Osteoblast (primary cell): ENCODE results near the gene RHBG. TPM values are rescaled to one million over a fixed set of nuclear protein-coding genes. Genes with fewer than 3 reads are reported as not detected.

Experiments used
- DNase-seq: peaks from one replicate; pipeline ENCODE4 v3.0.0; 2011; ENCODE audit warnings: low spot score, mixed read lengths; ENCODE audit not compliant: insufficient read length; ENCODE audit errors: missing footprints
- H2AFZ ChIP-seq: 2 replicates; pipeline ENCODE4 v1.6.0; 2011; ENCODE audit warnings: mild to moderate bottlenecking, low read length
- H3K27ac ChIP-seq: 2 replicates; pipeline ENCODE4 v1.5.1; 2011; ENCODE audit warnings: mild to moderate bottlenecking, low read depth, low read length, moderate library complexity
- H3K27me3 ChIP-seq: 2 replicates; pipeline ENCODE4 v1.6.0; 2012; ENCODE audit warnings: mild to moderate bottlenecking, control low read depth, inconsistent platforms, low read length, moderate library complexity; ENCODE audit not compliant: insufficient read depth
- H3K36me3 ChIP-seq: 2 replicates; pipeline ENCODE4 v1.5.1; 2011; ENCODE audit warnings: mild to moderate bottlenecking, low read length, control low read depth, moderate library complexity; ENCODE audit not compliant: insufficient read depth
- H3K4me1 ChIP-seq: 2 replicates; pipeline ENCODE4 v1.5.1; 2011; ENCODE audit warnings: mild to moderate bottlenecking, low read length, control low read depth, moderate library complexity; ENCODE audit not compliant: insufficient read depth
- H3K4me2 ChIP-seq: 2 replicates; pipeline ENCODE4 v1.6.0; 2011; ENCODE audit warnings: mild to moderate bottlenecking, low read length; ENCODE audit not compliant: insufficient read depth
- H3K4me3 ChIP-seq: fragments of 200-600 bp; sonication (generic); 3 replicates; pipeline ENCODE4 v1.5.1; 2012; ENCODE audit warnings: mild to moderate bottlenecking, low read length, inconsistent platforms; ENCODE audit not compliant: insufficient read depth
- H3K79me2 ChIP-seq: 2 replicates; pipeline ENCODE4 v1.6.0; 2012; ENCODE audit warnings: mild to moderate bottlenecking, low read length, control low read depth, inconsistent platforms; ENCODE audit not compliant: insufficient read depth
- H3K9me3 ChIP-seq: 2 replicates; pipeline ENCODE4 v1.5.1; 2011; ENCODE audit warnings: low read depth, low read length, control low read depth
- H4K20me1 ChIP-seq: 2 replicates; pipeline ENCODE4 v1.6.0; 2012; ENCODE audit warnings: mild to moderate bottlenecking, low read length, control low read depth; ENCODE audit not compliant: insufficient read depth
- total RNA-seq: library from RNA; depleted of rRNA; stranded (reverse); fragments of >200 nt; gene quantifications from 2 replicates; pipeline ENCODE4 v1.2.3, GENCODE V29; 2012
- TF ChIP-seq, protein P1 (sequence below): IDR thresholded peaks from 2 replicates; pipeline ENCODE4 v1.5.1; 2011; ENCODE audit warnings: mild to moderate bottlenecking, low read depth, low read length, moderate library complexity; ENCODE audit errors: extremely low read depth

Gene RHBG
- total RNA-seq, 1 donor = not detected

DNA sequence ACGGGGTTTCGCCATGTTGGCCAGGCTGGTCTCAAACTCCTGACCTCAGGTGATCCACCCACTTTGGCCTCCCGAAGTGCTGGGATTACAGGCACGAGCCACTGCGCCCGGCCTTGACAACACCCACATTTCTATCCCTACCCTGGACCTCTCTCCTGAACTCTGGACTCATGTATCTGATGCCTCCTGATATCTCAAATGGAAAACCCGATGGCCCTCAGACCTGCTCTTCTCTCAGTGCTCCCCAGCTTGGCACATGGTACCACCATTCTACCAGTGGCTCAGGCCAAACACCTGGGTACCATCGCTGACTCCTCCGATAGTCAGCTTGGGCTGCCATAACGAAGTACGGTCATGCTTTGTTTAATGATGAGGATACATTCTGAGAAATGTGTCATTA lies 8.5 kb upstream of the RHBG start:
- TF ChIP-seq, protein P1, sequence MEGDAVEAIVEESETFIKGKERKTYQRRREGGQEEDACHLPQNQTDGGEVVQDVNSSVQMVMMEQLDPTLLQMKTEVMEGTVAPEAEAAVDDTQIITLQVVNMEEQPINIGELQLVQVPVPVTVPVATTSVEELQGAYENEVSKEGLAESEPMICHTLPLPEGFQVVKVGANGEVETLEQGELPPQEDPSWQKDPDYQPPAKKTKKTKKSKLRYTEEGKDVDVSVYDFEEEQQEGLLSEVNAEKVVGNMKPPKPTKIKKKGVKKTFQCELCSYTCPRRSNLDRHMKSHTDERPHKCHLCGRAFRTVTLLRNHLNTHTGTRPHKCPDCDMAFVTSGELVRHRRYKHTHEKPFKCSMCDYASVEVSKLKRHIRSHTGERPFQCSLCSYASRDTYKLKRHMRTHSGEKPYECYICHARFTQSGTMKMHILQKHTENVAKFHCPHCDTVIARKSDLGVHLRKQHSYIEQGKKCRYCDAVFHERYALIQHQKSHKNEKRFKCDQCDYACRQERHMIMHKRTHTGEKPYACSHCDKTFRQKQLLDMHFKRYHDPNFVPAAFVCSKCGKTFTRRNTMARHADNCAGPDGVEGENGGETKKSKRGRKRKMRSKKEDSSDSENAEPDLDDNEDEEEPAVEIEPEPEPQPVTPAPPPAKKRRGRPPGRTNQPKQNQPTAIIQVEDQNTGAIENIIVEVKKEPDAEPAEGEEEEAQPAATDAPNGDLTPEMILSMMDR = no peak
- H3K4me1 ChIP-seq = no peaks in the 10 kb centered on the region
- no peak overlapping the region for H3K4me3 ChIP-seq
- H3K27me3 ChIP-seq = peaks cover 31% of the 10 kb centered on the region
- no peak overlapping the region for H2AFZ ChIP-seq
- H3K36me3 ChIP-seq = no peaks in the 10 kb centered on the region
- H4K20me1 ChIP-seq = no peaks in the 10 kb centered on the region
- no peak overlapping the region for H3K4me2 ChIP-seq
- H3K9me3 ChIP-seq = no peaks in the 10 kb centered on the region
- no peaks in the 10 kb centered on the region for H3K79me2 ChIP-seq
- DNase-seq = no peak
- no peak overlapping the region for H3K27ac ChIP-seq

DNA sequence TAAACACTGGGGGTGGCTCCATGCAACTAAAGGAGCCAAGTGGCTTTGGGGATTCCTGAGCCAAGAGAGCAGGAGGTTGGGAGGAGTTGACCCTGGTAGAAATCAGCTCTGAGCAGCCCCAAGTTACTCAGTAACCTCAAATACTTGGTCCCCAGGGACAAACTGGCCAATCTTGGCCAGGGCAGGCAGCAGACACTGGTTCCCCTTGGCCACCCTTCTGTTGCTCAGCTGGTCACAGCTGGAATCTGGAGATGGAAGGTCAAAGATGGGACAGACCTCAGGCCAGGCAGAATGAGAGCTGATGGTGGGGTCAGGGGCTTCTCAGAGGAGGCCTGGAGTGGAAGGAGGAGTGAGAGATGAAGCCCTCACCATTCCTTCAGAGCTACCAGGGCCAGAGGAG lies 3.3 kb upstream of the RHBG start:
- Histone ChIP-seq H4K20me1 (no peaks in the 10 kb centered on the region), H3K4me1 (peaks cover 7% of the 10 kb centered on the region), H3K36me3 (no peaks in the 10 kb centered on the region), H3K4me3 (no peak overlapping the region), H3K4me2 (no peak overlapping the region), H3K27me3 (peaks cover 33% of the 10 kb centered on the region), H2AFZ (no peak overlapping the region), H3K27ac (no peak overlapping the region), H3K79me2 (no peaks in the 10 kb centered on the region), H3K9me3 (no peaks in the 10 kb centered on the region)
- DNase-seq = no peak
- TF ChIP-seq, protein P1 = no peak

DNA sequence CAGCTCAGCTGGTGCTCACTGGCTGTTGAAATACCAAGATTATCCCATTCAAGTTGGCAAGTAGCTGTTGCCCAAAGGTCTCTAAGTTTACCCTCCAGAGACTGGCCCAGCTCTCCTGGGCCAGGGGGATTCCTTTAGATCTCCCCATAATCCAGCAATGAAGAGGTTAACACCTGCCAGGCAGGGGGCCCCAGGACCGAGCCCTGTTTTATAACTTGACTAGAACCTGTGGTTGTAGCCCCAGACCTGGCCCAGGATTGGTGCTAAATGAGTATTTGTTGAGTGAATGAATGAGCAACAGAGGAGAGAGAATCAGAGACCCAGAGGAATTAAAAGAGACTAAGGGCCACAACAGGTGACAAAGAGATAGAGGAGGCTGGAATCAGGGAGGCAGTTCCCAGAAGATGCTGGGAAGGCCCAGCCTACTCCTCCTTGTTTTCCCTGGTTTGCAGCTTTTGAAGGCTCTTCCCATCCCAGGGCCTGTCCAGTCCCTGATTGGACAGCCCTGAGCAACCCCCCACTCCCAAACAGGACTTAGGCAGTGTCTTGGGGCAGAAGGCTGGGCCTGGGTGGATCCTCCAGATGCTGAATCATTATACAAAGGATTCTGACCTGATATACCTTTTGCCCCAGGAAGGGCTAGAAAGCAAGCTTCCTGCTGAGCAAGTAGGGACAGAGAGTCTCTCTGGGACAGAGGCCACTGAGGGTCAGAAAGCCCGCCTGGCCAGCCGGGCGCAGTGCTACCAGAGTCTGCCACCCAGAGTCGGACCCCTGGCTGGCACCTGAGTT lies 2.4 kb upstream of the RHBG start:
- peaks cover 33% of the 10 kb centered on the region for H3K27me3 ChIP-seq
- TF ChIP-seq, protein P1 = no peak
- DNase-seq = no peak
- no peaks in the 10 kb centered on the region for H3K36me3 ChIP-seq
- peaks cover 7% of the 10 kb centered on the region for H3K4me1 ChIP-seq
- no peaks in the 10 kb centered on the region for H4K20me1 ChIP-seq
- H3K79me2 ChIP-seq = no peaks in the 10 kb centered on the region
- no peak overlapping the region for H3K4me2 ChIP-seq
- H2AFZ ChIP-seq = no peak overlapping the region
- H3K27ac ChIP-seq = no peak overlapping the region
- H3K4me3 ChIP-seq = no peak overlapping the region
- no peaks in the 10 kb centered on the region for H3K9me3 ChIP-seq

DNA sequence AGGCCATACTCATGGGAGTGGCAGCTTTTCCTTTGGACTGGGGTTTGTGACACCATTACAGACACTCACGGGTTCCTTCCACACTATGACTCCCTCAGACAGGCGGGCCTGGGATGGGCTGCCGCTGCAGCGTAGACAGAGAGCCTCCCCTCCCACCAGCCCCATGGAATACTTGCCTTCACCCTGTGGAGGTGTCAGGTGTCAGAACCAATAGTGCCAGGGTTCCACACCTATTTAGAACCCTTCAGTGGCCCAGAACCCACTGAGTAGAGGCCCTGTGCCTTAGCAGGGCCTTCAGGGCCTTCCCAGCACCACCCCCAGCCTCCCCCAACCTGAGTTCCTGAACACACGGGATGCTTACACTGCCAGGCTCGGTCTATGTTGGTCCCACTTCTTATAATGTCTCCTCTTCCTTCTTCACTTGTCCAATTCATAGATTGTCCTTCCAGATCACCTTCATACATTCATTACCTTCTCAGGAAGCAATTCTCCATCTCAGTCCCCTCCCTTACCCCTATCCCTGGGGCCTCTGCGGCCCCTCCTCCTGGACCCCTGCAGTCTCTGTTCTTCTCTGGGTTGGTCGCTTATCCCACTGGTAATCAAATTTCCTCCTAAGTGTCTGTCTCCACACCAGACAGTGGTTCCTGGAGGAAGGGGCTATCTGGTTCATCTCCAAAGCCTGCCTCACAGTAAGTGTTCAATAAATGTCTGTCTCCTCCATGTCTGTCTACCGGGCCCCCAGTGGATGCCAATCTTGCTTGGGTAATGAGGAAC lies 1.4 kb upstream of the RHBG start:
- no peak overlapping the region for H3K4me3 ChIP-seq
- no peak overlapping the region for H3K27ac ChIP-seq
- H4K20me1 ChIP-seq = no peaks in the 10 kb centered on the region
- H3K4me2 ChIP-seq = no peak overlapping the region
- H3K9me3 ChIP-seq = no peaks in the 10 kb centered on the region
- TF ChIP-seq, protein P1 = no peak
- H3K36me3 ChIP-seq = no peaks in the 10 kb centered on the region
- no peaks in the 10 kb centered on the region for H3K79me2 ChIP-seq
- H3K4me1 ChIP-seq = peaks cover 10% of the 10 kb centered on the region
- peaks cover 33% of the 10 kb centered on the region for H3K27me3 ChIP-seq
- DNase-seq = no peak
- H2AFZ ChIP-seq = no peak overlapping the region
